C4-2B (cell line): ENCODE results near the gene ZNF277.

Source experiments
- H3K27ac ChIP-seq: fragments of 450-650 bp; 2 replicates; pipeline ENCODE4 v1.5.1; 2017
- ZFX ChIP-seq: fragments of 450-650 bp; IDR thresholded peaks from 2 replicates; pipeline ENCODE4 v1.6.1; 2017
- TF ChIP-seq, protein P1 (sequence below): fragments of 450-650 bp; conservative IDR thresholded peaks from 2 replicates; pipeline ENCODE4 v1.5.1; 2017; ENCODE audit warnings: mild to moderate bottlenecking

ZNF277 gene, protein sequence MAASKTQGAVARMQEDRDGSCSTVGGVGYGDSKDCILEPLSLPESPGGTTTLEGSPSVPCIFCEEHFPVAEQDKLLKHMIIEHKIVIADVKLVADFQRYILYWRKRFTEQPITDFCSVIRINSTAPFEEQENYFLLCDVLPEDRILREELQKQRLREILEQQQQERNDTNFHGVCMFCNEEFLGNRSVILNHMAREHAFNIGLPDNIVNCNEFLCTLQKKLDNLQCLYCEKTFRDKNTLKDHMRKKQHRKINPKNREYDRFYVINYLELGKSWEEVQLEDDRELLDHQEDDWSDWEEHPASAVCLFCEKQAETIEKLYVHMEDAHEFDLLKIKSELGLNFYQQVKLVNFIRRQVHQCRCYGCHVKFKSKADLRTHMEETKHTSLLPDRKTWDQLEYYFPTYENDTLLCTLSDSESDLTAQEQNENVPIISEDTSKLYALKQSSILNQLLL

DNA sequence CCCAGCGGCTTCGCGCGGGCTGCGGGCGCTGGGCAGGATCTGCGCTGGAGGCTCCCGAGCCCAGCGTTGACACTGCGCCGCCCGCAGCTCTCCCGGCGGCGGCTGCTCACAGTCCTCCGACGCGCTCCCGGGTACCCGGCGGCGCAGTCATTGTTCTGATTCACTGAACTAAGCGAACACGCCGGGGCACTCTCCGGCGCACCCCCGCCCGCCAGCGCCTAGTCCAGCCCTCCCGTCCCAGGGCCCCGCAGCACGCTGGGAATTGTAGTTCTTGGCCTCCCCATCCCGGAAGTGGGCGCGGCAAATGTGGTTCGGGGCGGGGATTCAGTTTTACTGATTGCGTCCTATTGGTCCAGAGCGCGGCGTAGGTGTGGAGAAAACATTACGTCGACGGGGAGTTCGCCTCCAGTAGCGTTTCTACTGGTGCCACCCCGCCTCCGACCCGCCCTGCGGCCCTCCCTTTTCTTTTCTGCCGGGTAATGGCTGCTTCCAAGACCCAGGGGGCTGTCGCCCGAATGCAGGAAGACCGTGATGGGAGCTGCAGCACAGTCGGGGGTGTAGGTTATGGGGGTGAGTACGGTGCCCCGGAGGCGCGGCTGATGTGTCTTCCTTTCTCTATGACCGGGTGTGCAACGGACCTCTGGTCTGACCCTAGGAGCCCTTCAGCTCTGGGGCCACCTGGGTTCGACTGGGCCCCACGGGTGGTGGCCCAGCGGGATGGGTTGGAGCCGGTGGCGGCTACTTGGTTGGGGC lies at the start of gene ZNF277, which contains the start of gene DOCK4:
TSS of gene ZNF277 (plus strand) at position 458 of the 753 bp plus-strand sequence. CDS start at position 480, 22 bp downstream.
TSS of gene DOCK4 (minus strand) at position 162 of the 753 bp plus-strand sequence. CDS start 261 bp downstream, outside the sequence.
- TF ChIP-seq, protein P1, sequence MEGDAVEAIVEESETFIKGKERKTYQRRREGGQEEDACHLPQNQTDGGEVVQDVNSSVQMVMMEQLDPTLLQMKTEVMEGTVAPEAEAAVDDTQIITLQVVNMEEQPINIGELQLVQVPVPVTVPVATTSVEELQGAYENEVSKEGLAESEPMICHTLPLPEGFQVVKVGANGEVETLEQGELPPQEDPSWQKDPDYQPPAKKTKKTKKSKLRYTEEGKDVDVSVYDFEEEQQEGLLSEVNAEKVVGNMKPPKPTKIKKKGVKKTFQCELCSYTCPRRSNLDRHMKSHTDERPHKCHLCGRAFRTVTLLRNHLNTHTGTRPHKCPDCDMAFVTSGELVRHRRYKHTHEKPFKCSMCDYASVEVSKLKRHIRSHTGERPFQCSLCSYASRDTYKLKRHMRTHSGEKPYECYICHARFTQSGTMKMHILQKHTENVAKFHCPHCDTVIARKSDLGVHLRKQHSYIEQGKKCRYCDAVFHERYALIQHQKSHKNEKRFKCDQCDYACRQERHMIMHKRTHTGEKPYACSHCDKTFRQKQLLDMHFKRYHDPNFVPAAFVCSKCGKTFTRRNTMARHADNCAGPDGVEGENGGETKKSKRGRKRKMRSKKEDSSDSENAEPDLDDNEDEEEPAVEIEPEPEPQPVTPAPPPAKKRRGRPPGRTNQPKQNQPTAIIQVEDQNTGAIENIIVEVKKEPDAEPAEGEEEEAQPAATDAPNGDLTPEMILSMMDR, result no peak; the same call in 1 of the 2 replicates
- TF ChIP-seq ZFX, result 0 out of 2 replicates have a peak, but pooled peaks have one; percentile 38

DNA sequence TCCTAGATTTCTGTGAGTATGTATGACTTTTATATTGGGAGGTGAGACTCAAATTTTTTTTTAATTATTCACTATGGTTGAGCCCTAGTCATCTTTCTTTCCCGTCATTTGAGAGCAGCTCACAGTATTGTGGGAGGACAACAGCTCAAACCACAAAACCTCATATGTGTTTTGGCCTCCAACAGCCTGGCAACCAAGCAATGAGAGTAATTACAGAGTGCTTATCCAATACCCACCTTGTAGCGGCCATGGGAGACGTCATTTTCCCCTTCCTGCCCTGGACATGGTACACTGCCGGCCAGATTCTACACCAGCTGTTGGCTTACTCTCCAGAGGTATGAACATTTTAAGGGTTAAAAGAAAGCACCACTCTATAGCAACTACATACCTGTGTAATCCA lies 49.4 kb upstream of the ZNF277 start:
- TF ChIP-seq, protein P1, result no peak
- TF ChIP-seq ZFX, result no peak
- H3K27ac ChIP-seq, result no peak overlapping the region

More for the DNA sequence above, at the start of gene ZNF277, which contains the start of gene DOCK4:
- H3K27ac ChIP-seq, result peak within 1 kb of the TSS; percentile 69

DNA sequence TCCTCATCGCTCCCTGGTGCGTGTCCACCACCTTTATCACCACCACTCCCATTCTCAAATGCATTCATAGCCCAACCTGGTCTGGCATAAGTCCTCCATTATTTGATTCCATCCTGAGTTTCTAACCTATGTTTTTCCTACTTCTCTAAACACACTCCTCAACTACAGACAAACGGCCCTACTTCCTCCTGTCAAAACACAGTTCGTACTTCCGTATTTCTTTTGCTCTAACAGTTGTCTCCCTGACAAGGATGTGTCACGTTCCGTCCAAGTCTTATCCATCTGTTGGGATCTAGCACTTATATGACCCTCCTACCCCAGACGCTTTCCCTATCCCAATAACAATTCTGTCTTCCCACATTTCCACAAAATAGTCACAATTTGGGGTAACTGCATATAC lies 47.1 kb upstream of the ZNF277 start:
- H3K27ac ChIP-seq, result peak overlapping the region; percentile 26; the same call in 1 of the 2 replicates
- TF ChIP-seq, protein P1, result no peak

DNA sequence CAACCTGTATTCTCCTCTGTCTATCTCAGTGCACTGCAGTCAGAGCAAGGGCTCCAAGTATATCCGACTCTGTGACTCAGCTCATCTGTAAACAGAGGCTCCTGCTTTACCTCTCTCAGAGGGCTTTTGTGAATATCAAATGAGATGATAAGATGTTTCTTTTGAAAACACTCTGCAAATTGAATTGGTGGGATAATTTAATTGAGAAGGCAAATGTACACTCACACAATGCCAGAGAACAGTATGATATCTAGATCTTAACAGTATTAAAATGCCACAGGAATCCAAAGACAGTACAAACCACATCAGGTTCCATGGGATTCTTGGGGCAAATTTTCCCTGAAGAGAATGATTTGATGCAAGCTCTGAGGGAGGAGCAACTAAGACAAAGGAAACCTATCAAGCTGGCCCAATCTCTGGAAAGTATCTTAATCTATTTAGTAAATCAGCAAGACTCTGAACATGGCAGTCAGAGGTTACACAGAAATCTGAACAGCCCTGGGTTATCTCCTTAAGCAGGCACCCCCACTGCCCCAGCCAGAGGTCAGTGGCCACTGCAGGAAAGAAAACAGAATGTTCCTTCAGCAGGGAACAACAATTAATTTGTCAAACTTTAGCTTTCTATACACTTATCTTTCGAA lies 46.2 kb upstream of the ZNF277 start:
- TF ChIP-seq ZFX, result no peak
- TF ChIP-seq, protein P1, result no peak
- peak overlapping the region; percentile 49; the same call in 1 of the 2 replicates for H3K27ac ChIP-seq

DNA sequence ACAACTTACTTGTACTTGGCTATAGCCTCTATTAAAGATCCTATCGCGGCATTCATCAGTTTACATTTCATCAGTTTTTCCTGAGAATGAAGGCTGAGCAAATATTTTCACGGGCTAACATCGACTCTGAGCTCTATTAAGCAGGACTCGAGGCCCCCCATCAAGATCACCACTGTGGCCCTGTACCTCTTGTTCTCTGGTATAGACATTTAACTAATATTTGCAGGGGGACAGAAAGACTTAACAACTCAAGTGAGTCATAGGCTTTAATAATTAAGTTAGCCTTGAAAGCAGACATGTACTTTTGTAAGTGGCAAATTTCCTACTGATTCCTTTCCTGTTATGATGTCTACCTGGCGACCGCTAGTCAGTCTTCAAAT lies 45.7 kb upstream of the ZNF277 start:
- H3K27ac ChIP-seq, result peak overlapping the region; percentile 49; the same call in 1 of the 2 replicates

DNA sequence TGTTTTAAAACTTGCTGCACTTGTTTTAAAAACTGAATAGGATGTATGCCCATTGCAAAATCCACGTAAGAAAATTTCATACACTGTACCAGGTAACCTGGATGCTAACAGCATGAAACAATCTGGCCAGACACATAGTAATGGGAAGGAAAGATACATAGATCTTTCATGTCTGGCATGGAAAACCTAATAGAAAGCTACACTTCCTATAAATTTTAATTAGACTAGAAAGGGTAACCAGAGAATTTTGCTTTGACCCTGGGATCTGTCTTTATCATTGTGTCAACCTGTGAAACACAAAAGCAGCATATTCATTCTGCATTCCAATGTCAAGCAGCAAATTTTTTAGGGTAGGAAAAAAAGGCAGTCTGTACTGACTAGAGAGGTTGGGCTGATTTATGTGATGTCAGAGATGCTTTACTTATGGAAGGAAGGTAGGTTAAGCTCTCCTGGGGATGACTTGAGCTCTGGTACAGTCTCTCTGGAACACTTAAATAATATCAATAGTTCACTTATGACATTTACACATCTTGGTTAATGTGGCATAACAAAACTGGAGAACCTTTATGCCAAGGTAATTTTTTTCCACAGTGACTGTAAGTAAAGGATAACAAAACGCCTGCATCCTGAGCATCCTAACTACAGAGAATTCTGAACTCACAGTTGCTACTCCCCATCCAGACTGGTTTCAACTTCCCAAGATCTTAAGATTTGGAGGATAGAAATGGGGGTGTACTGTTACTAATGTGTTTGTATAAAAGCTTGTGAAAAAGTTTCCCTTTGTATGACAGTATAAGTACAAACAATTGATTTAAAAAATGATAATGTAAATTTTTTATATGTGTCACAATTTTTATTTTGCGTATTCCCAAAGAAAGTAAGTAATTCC lies 45.0 kb upstream of the ZNF277 start:
- H3K27ac ChIP-seq, result no peak overlapping the region
- TF ChIP-seq, protein P1, result no peak
- TF ChIP-seq ZFX, result no peak

More for the DNA sequence above, 45.7 kb upstream of the ZNF277 start:
- TF ChIP-seq, protein P1, result no peak
- no peak for TF ChIP-seq ZFX
